CD4-positive, alpha-beta T cell treated with Interleukin-17A for 4 hours (primary cell): ENCODE data around the gene MAST4.

Experiments used
- DNase-seq: peaks from one replicate; pipeline ENCODE4 v3.0.0-alpha.2; 2020; ENCODE audit warnings: mixed read lengths

The MAST4 gene

DNA sequence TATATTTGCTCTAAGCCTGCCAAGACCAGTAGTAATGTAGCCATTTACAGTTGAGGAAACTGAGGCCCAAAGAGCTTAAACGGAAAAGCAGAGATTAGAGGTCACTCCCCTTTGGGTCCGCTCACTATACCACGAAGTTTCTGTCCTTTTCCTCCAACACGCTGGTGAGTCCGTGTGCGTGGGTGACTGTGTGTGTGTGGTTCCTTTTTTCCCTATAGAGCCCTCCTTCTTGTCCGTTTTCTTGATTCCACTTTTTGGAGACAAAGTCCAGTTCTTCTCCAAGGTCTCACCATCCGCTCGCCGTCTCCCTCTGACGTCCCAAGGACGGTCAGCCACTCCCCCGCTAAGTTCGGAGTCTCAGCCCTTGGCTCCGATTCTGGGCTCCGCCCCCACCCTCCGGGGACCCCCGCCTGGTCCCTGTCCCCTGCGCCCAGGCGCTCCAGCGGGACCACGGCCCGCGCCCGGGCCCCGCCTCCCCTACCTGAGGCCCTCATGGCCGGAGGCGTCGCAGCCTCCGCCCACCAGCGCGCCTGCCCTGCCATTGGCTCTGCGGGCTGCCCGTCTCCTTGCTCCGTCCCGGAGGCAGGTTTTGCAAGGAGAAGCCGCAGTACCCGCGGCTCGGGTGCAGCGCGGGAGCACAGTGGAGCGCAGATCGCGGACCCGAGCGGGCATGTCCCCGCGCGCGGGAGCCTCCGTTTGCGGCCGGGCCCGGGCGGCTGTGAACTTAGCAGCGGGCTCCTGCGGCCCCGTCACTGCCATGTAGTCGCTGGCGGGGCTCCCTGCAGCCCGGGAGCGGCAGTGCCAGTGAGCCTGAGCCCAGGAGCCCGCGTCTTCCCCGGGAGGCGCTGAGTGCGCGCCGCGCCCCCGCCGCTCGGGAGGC lies at the start of gene MAST4:
MAST4 (plus strand) TSS at position 638 of the 880 bp plus-strand sequence. CDS start 263 bp downstream, outside the sequence.
- DNase-seq, result peak; percentile 34

DNA sequence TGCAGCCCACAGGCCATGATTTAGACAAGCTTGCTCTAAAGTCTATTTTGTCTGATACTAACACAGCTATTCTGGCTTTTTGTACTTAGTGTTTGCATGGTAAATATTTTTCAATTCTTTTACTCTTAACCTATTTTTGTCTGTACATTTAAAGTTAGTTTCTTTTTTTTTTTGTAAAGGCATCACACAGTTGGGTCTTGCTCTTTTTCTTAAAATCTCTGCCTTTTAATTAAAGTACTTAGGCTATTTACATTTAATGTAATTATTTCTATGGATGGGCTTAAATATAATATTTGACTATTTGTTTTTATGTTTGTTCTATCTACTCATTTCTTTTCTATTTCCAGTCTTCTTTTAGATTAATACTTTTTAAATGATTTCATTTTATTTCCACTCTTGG lies 49.7 kb upstream of the MAST4 start:
- no peak for DNase-seq

DNA sequence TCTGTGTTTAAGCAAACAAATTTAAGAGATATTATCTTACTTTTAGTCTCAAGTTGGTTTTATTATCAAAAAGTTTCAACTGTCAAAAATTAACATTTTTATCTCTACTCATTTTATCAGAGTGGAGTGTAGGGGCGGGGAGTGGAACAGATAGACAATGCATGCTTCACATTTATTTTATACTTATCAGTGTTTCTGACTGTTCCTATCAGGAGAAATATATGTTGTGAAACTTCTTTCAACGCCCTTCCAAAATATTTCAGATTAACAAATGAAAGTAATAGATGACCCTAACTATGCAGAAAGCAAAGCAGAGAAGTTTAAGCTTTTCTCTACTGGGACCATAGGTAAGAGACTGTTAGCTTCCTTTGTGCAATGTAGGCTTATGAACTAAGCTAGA lies 44.9 kb upstream of the MAST4 start:
- no peak for DNase-seq

DNA sequence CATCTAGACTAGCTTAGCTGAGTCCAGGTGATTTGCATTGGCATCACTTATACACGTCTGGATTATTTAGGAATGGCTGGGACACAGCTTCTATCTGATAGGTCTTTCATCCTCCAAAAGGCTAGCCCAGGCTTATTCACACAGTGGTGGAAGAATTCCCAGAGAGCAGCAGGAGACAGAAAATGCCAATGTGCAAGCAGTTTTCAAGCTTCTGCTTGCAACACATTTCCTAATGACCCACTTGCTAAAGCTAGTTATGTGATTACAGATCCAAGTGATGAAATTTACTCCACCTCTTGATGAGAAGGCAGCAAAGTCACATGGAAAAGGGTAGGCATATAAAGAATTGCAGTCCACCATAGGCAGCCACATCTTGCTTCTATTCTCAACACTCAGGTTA lies 44.2 kb upstream of the MAST4 start:
- DNase-seq, result no peak

DNA sequence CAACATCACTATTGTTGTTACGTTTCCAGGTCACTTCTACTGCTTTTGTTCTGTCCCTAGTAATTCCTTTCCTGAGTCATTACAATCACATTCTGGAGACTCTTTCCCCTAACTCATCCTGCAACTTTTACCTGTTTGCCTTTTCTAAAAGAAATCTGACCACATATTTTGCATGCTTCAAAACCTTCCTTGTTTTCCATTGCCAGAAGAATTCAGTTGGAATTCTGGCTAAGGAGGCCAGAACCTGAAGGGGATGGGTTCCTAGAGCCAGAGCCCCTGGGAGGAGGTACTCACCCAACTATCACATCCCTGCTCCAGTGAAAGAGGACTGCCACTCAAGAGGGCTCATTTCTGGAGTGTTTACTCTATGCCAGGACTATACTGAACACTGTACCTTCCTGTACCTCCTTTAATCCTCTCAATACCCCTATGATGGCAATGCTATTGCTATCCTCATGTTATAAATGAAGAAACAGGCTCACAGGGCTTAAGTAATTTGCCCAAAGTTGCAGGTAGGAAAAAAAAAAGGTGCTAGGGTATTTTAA lies 42.8 kb upstream of the MAST4 start:
- DNase-seq, result no peak

DNA sequence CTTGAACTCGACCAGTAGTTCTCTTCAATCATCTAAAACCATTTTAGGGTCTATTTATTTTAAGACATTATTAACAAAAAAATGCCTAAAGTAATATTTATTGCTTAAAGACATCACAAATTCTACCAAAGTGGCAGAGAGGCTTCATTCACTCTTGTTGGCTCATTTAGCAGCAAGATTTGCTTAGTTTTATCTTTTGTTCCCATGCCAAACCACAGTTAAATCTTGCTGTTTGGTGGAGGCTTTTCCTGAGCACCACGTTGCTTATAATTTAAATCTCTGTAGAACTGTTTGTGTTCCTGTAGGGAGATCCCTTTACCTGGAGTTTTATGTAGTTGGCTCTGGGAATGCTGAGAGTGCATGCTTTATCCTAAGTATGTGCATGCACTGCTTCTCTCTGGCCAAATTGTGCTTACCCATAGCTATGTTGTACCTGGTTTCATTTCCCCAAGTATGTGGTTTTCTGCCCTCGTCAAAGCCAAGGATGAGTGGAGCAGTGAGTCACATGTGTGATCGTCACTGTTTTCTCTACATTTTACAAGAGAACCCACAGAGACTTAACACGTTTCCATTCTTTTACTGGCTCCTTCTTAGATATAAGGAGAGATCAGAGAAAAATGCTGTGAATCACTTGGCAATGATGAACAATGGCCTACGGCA lies 42.1 kb upstream of the MAST4 start:
- DNase-seq, result no peak

DNA sequence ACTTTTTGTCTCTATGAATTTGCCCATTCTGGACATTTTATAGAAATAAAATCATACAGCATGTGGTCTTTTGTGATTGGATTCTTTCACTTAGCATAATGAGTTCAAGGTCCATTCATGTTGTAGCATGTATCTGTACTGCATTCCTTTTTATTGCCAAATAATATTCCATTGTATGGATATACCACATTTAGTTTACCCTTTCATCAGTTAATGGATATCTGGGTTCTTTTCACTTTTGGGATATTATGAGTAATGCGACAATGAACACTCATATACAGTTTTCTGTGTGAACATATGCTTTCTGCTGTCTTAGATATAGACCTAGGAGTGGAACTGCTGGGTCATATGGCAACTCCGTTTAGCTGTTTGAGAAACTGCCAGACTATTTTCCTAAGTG lies 41.3 kb upstream of the MAST4 start:
- no peak for DNase-seq

DNA sequence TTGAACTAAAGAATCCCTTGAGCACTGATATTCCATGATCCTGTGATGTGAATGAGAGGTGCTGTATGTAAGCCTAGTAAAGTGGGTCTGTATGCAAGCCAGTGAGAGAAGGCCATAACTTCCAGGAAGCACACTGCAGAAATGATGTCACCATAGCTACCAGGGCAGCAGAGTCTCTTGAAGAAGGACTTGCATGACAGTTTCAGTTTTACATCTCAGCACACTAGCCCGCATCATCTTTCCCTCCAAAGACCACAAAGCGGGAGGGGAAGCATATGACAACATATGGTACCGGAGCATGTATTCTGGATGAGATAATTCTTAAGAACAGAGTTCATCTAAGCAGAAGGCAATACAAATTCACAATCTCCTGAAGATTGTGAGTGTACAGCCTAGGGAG lies 37.6 kb upstream of the MAST4 start:
- no peak for DNase-seq

DNA sequence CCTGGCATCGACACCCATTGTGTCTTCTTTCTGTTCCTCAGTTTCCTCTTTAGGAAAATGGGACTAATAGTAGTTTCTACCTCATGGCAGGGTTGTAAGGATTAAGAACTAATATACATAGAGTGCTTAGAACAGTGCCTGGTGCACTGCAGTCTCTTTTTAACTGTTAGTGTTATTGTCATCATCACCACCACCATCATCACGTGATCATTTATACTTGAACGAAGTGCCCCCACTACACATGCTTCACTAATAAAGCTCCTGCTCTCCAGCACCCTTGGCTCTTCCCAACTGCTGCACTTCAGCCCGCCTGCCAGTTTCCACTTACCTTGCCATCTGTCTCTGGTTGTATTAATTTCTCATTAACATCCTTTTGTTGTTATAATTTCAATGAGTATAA lies 35.8 kb upstream of the MAST4 start:
- DNase-seq, result no peak

DNA sequence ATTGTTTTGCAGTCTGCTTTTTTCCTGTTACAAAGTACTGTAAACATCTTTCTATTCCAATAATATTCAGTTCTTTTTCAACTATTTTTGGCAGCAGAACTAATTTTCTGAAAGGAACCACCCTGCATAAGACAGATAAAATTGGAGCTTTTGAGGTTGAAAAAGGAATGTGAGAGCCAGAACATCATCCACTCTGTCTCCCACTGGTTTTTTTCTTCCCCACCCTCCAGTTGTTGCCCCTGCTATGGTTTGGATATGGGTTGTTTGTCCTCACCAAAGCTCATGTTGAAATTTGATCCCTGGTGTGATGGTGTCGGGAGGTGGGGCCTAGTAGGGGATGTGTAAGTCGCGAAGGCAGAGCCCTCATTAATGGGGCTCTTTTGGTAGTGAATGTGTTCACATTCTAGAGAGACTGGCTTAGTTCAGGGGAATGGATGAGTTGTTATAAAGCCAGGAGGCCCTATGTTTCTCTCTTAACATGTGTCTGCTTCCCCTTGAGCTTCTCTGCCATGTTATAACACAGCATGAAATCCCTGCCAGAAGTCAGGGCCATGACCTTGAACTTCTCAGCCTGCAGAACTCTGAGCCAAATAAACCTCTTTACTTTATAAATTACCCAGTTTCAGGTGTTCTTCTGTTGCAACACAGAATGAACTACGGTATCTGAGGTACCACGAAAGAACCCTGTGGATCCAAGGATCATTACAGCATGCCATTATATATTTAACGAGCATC lies 34.8 kb upstream of the MAST4 start:
- no peak for DNase-seq

DNA sequence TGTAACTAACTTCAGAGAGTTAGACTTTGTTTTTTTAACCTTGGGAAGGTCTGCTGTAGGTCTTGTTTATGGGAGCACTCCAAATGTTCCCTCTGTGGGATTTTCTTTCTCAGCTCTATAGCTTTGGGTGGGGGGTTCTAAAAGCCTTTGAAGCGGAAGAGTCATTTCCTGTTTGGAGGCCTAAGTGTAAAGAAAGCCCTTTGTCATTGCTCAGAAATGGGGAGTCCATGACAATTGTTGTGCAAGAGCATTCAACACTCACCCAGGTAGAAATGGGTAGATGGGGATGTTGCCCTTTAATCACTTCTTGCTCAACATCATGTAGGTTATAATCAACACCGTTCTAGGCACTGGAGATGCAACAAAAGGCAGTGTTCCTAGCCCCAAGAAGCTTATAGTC lies 30.3 kb upstream of the MAST4 start:
- no peak for DNase-seq

DNA sequence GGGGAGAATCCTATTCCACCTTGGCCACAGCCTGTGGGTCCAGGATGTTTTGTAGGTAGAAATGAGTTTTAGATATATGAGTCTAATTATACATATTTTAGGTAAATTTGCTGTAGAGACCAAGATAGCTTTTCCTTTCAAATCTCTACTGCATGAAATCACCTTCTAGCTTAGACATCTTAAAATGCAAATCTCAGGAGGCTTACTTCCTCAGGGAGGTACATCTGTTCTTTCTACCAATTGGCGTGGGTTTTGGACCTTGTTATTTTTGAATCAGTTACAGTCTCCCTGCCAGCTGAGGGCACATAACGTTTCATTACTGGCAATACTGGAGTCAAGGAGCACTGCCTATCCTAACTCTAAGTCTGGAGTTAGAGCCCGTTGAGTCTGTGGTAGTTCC lies 28.7 kb upstream of the MAST4 start:
- DNase-seq, result no peak

DNA sequence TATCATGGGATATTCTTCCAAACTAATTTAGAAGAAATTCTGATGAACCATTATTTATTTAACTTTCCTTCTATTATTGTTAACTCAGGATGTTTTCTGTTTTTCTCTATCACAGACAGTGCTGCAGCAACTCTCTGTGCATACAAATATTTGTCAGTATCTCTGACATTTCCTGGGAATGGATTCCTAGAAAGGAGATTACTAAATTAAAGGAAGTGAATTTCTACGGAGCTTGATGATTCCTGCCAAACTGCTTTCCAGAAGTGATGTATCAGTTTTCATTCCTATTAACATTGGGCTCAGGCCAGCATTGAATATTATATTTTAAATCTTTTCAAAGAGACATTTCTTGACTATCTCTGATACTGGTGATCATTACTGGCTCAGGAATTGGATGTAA lies 26.0 kb upstream of the MAST4 start:
- DNase-seq, result no peak

DNA sequence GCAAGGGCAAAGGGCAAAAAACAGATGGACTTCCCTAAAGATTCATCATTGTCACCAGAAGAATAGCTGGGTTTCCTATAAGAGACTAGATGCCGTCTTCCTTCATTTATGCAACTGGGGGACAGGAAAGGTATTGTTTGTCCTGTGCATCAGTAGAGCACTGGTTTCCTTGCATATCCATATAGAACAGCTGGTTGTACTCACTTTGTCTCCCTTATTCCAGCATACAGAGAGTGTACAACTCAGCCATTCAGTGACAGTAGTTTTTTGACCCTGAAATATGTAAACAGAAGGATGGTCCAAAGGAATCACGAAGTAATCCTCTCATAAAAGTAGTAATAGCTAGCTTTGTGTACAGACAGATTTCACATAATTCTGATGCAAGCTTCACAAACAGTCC lies 22.5 kb upstream of the MAST4 start:
- no peak for DNase-seq

DNA sequence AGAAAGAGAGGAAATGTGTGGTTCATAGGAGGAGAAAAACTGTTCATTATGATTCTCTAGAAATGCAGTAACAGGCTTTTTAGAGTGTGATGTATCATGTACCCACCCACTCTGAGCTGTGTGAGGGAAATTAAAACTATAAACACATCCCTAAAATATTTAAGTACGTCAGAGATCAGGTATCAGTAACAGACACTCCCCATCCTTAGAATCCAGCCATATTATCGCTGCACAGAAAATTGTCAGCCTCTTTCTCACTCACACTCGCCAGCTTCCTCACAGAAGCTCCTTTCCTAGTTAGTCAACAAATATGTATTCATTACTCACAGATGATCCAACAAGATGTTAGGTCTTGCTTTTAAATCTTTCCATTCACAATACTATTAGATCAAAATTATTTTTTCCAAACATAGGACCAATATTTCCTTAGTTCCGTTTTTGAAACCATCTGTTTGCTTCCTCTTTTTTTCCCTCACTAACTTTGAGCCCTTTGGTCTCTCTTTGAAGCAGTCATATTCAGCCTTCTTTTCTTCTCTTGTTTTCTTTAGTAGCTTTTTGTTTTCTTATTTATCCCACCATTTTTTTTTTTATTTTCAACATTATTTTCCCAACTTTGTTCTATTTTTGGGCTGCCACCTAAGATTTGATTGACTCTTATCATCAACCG lies 13.6 kb upstream of the MAST4 start:
- DNase-seq, result no peak

DNA sequence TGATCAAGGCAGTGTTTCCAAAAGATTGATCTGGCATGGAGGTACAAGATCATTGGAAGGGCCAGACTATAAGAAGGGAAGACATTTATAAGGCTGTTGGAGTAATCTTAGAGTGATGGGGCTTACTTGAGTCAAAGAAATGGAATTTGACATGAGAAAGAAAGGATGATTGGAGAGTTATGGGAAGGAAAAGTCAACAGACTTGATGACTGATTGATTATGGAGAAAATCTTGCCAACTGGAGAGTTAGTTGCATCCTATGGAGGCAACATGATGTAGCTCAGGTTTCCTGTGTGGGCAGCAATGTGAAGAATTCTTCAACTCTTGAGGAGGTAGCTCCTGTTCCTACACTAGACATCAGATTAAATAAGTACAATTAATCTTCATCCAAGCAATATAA lies 10.9 kb upstream of the MAST4 start:
- no peak for DNase-seq

DNA sequence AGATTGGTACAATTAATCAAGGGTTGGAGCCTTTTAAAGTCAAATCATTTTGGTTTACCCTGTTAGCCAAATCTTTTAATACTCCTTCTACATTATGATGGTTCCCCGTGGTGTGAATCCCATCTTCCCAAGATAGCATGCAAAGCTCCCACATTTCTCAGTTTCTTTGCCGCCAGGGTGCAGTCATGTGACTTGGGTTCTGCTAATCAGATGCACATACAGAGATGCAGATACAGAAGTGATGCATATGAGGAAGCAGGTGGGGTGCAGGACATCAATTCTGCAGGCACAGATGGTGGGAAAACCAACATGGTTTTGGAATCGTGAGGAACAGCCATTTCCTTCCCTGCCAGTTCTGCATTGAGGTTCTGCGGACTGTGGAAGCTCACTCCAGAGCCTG lies 8.4 kb upstream of the MAST4 start:
- DNase-seq, result no peak

DNA sequence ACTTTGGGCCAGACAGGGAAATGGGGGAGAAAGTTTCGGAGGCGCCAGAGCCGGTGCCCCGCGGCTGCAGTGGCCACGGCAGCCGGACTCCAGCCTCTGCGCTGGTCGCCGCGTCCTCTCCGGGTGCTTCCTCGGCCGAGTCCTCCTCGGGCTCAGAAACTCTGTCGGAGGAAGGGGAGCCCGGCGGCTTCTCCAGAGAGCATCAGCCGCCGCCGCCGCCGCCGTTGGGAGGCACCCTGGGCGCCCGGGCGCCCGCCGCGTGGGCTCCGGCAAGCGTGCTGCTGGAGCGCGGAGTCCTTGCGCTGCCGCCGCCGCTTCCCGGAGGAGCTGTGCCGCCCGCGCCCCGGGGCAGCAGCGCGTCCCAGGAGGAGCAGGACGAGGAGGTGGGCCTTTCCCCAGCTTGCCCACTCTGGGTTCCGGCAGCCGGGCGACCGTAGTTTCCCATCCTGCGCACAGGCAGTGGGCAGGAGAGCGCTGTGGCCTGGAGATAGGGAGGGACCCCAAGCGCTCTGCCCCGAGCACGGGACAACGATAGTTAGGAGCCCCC lies 516 bp downstream of the MAST4 start:
- DNase-seq, result no peak

DNA sequence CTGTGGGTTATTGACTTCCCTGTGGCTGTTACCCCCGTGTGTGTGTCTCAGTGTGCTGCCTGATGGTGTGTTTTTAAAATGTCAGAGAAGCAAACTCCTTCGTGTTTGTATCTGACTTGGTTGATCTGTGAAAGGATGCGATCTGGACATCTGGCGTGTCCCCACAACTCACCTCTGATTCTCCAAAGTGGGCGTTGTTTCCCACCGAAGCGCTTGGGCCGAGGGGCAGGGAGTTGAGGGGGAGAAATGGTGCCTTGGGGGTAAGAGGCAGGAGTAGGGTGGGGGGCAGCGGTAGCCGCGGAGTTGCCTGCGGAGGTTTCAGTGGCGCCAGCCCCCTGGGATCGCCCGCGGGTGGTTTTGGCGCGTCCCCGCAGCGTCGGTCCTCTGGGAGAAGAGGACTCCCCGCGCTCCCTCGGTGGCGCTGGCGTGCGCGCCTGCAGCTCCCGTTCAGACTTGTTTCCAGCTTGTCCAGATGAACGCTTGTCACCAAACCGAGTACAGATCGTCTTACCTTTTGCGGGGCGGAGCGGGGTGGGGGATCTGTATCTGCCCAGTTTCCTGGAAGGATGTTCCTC lies 1.1 kb downstream of the MAST4 start:
- DNase-seq, result no peak

DNA sequence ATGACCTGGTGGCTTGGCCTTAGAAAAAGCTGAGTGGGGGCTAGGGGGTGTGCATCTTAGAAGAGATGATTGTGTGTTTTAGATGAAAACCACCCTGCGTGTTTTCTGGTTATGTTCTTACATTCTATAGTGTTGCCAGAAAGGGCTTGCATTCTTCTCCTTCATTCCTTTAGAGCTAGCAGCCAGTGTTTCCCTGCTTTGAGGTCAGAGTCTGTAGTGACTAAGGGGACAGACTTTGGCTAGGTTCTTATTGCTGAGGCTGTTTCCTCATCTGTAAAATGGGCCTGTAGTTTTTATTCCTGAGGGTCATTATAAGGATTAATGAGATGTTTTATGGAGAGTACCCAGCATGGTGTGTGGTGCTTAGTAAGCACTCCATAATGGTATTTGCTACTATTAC lies 6.4 kb downstream of the MAST4 start:
- DNase-seq, result no peak

DNA sequence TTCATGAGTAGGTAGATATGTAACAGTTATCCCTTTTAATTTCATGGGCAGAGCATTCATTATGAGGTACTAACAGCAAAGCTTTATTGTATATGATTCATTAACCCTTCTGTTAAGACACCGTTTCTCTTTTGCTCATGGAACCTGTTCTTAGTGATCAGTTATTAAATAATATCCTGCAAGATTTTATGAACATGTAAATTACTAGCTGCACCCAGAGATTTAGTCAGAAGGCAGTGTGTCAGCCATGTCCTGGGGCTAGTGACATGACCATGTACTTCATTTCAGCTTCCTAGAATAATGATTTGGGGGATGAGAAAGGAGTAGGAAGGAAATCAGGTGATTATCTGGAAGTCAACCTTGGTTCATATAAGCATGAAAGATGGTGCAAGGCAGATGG lies 7.0 kb downstream of the MAST4 start:
- DNase-seq, result no peak

DNA sequence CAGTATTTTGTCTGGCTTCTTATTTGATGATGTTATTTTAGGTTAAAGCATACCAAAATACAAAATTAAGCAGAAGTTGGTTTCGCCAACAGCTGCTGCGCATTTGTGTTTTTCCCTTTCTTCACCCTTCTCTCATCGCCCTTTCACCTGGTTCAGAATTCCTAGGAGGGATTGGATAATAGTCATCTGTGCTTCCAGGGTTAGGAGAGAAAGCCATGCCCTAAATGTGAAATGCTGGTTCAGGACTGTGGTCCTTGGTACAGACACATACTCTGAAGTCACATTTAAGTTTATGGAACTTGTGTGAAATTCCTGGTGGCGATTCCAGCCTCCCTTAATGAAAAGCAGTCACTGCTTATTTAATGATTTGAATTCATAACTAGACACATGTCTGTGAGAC lies 7.7 kb downstream of the MAST4 start:
- DNase-seq, result no peak
